ENCODE results near the gene RNF145. TPM values are rescaled to one million over a fixed set of nuclear protein-coding genes. Genes with fewer than 3 reads are reported as not detected.
"Not testable (repeated sequence)": the region's sequence is repeated elsewhere in the genome, so short reads cannot be mapped to it uniquely, and the experiment has no call there.

The RNF145 gene
- total RNA-seq, 1 donor from 2014 or later = 56.6 TPM

DNA sequence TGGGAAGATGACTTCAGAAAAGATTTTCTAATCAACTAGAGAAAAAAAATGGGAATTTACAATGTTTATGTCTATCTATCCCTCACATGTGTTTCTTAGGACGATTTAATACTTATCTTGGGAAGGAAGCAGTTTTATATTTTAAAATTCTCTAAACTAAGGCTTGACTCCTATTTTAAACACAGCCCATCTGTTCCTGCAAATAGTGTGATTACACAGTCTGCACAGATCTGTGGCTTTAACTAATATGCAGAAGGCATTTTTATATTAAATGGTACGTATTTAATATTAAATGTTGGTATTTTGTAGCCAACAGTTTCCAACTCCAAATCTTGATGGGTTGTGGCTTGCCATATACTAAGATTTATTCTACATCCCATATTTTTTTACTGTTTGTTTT, 56.5 kb downstream of the RNF145 start:
- Mint-ChIP-seq H3K27me3 (no peaks in the 10 kb centered on the region), H3K4me3 (ENCODE audit: low read depth) (no peak overlapping the region), H3K4me1 (ENCODE audit: low read depth) (no peaks in the 10 kb centered on the region)

DNA sequence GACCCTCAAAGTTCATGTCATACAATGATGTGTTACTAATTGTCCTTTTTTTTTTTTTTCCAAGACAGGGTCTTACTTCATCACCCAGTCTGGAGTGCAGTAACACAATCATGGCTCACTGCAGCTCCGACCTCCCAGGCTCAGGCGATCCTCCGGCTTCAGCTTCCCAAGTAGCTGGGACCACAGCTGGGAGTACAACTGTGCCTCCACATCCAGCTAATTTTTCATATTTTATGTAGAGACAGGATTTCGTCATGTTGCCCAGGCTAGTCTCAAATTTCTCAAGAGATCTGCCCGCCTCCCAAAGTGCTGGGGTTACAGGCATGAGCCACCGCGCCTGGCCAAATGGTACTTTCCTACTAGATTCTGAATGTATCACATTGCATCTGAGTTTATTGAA, 60.3 kb downstream of the RNF145 start:
- H3K27me3 Mint-ChIP-seq = peaks cover 2% of the 10 kb centered on the region
- H3K4me1 Mint-ChIP-seq (ENCODE audit: low read depth) = no peaks in the 10 kb centered on the region
- no peak overlapping the region for H3K4me3 Mint-ChIP-seq (ENCODE audit: low read depth)
- H3K36me3 Mint-ChIP-seq (ENCODE audit: insufficient read depth) = no peaks in the 10 kb centered on the region
- H3K27ac Mint-ChIP-seq = no peak overlapping the region
- TF ChIP-seq, protein P1, sequence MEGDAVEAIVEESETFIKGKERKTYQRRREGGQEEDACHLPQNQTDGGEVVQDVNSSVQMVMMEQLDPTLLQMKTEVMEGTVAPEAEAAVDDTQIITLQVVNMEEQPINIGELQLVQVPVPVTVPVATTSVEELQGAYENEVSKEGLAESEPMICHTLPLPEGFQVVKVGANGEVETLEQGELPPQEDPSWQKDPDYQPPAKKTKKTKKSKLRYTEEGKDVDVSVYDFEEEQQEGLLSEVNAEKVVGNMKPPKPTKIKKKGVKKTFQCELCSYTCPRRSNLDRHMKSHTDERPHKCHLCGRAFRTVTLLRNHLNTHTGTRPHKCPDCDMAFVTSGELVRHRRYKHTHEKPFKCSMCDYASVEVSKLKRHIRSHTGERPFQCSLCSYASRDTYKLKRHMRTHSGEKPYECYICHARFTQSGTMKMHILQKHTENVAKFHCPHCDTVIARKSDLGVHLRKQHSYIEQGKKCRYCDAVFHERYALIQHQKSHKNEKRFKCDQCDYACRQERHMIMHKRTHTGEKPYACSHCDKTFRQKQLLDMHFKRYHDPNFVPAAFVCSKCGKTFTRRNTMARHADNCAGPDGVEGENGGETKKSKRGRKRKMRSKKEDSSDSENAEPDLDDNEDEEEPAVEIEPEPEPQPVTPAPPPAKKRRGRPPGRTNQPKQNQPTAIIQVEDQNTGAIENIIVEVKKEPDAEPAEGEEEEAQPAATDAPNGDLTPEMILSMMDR (IDR thresholded peaks at IDR 0.05; ENCODE audit: unreplicated experiment) = no peak
- no peak for DNase-seq (ENCODE audit: low spot score, unreplicated experiment)
- peaks cover 10% of the 10 kb centered on the region for H3K9me3 Mint-ChIP-seq (ENCODE audit: low read depth)

More for the DNA sequence above, 56.5 kb downstream of the RNF145 start:
- TF ChIP-seq, protein P1 (IDR thresholded peaks at IDR 0.05; ENCODE audit: unreplicated experiment) = no peak
- H3K27ac Mint-ChIP-seq = no peak overlapping the region
- no peak for DNase-seq (ENCODE audit: low spot score, unreplicated experiment)
- peaks cover 10% of the 10 kb centered on the region for H3K9me3 Mint-ChIP-seq (ENCODE audit: low read depth)
- no peaks in the 10 kb centered on the region for H3K36me3 Mint-ChIP-seq (ENCODE audit: insufficient read depth)

DNA sequence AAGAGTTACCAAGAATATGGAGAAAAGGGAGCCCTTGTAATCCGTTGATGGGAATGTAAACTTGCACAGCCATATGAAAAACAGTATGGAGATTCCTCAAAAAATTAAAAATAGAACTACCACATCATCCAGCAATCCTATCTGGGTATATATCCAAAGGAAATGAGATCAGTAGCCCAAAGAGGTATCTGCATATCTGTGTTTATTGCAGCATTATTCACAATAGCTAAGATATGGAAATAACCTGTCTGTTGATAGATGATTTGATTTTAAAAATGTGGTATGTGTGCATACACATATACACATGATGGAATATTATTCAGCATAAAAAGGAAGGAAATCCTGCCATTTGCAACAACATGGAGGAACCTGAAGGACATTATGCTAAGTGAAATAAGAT, 61.4 kb downstream of the RNF145 start:
- TF ChIP-seq, protein P1 (IDR thresholded peaks at IDR 0.05; ENCODE audit: unreplicated experiment) = no peak
- Mint-ChIP-seq H3K9me3 (ENCODE audit: low read depth) (peaks cover 10% of the 10 kb centered on the region), H3K4me3 (ENCODE audit: low read depth) (no peak overlapping the region), H3K4me1 (ENCODE audit: low read depth) (no peaks in the 10 kb centered on the region), H3K36me3 (ENCODE audit: insufficient read depth) (no peaks in the 10 kb centered on the region), H3K27ac (no peak overlapping the region), H3K27me3 (peaks cover 2% of the 10 kb centered on the region)
- DNase-seq (ENCODE audit: low spot score, unreplicated experiment) = no peak

DNA sequence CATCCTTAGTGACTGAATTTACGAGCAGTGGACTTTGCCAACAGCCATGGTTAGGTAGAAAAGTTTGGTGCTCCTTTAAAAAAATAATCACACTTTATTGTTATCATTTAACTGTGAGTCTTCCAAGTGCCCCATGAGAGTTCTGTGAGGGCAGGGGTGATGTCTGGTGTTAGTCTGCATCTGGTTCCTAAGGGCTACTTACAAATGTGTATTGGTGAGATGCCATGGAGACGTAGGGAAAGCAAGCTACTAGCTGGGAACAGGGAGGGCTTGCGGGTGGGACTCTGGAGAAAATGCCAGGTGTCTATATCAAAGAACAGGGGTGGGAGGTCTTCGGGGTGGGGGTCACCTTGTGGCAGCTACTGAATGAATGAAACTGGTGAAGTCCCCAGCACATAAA, 62.5 kb downstream of the RNF145 start:
- H3K36me3 Mint-ChIP-seq (ENCODE audit: insufficient read depth) = no peaks in the 10 kb centered on the region
- peaks cover 2% of the 10 kb centered on the region for H3K27me3 Mint-ChIP-seq
- no peak overlapping the region for H3K4me3 Mint-ChIP-seq (ENCODE audit: low read depth)
- no peak overlapping the region for H3K27ac Mint-ChIP-seq
- no peaks in the 10 kb centered on the region for H3K4me1 Mint-ChIP-seq (ENCODE audit: low read depth)
- TF ChIP-seq, protein P1 (IDR thresholded peaks at IDR 0.05; ENCODE audit: unreplicated experiment) = no peak
- peaks cover 10% of the 10 kb centered on the region for H3K9me3 Mint-ChIP-seq (ENCODE audit: low read depth)
- DNase-seq (ENCODE audit: low spot score, unreplicated experiment) = no peak

DNA sequence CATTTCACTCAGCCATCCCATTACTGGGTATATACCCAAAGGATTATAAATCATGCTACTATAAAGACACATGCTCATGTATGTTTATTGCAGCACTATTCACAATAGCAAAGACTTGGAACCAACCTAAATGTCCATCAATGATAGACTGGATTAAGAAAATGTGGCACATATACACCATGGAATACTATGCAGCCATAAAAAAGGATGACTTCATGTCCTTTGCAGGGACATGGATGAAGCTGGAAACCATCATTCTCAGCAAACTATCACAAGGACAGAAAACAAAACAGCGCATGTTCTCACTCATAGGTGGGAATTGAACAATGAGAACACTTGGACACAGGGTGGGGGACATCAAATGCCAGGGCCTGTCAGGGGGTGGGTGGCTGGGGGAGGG, 64.2 kb downstream of the RNF145 start:
- DNase-seq (ENCODE audit: low spot score, unreplicated experiment); H3K4me3 Mint-ChIP-seq (ENCODE audit: low read depth); H3K27me3 Mint-ChIP-seq; H3K36me3 Mint-ChIP-seq (ENCODE audit: insufficient read depth); H3K27ac Mint-ChIP-seq; H3K4me1 Mint-ChIP-seq (ENCODE audit: low read depth); H3K9me3 Mint-ChIP-seq (ENCODE audit: low read depth): not testable (repeated sequence)

DNA sequence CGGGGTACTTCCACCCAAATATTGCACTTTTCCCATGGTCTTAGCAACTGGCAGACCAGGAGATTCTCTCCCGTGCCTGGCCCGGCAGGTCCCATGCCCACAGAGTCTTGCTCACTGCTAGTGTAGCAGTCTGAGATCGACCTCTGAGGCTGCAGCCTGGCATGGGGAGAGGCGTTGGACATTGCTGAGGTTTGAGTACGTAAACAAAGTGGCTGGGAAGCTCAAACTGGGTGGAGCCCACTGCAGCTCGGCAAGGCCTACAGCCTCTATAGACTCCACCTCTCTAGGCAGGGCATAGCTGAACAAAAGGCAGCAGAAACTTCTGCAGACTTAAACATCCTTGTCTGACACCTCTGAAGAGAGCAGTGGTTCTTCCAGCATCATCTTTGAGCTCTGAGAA, 69.6 kb downstream of the RNF145 start:
- DNase-seq (ENCODE audit: low spot score, unreplicated experiment) = no peak
- Mint-ChIP-seq H3K9me3 (ENCODE audit: low read depth) (peaks cover 3% of the 10 kb centered on the region), H3K27ac (no peak overlapping the region), H3K36me3 (ENCODE audit: insufficient read depth) (no peaks in the 10 kb centered on the region), H3K4me1 (ENCODE audit: low read depth) (no peaks in the 10 kb centered on the region), H3K4me3 (ENCODE audit: low read depth) (no peak overlapping the region), H3K27me3 (peaks cover 5% of the 10 kb centered on the region)
- TF ChIP-seq, protein P1 (IDR thresholded peaks at IDR 0.05; ENCODE audit: unreplicated experiment) = no peak

All from progenitor cell of endocrine pancreas (in vitro differentiated cells).